Kidney (tissue), 14 donors: ENCODE measurements around the gene CENPX. TPM values are rescaled to one million over a fixed set of nuclear protein-coding genes. Genes with fewer than 3 reads are reported as not detected.

Experiments used
- DNase-seq, 5 donors: peaks; one replicate each; pipeline ENCODE4 v3.0.0-alpha.2; 2013 to 2020
- FAIRE-seq: peaks from 2 replicates; lab custom pipeline; 2012; peaks lifted over from hg19 to GRCh38; lab: Jason Lieb, UNC
- H3K27ac ChIP-seq, 2 donors: one replicate each; pipeline ENCODE4 v1.7.0; 2013; ENCODE audit warnings: low read depth in 2 of 2, low read length in 2 of 2, inconsistent platforms in 1 of 2
- H3K27me3 ChIP-seq: one replicate; pipeline ENCODE4 v1.7.1; 2013; ENCODE audit warnings: low read length, inconsistent platforms; ENCODE audit not compliant: control insufficient read depth, insufficient read depth
- H3K36me3 ChIP-seq, 3 donors: one replicate each; pipeline versions ENCODE4 v1.7.0 to v1.7.1; 2013; ENCODE audit warnings: low read length in 3 of 3, control low read depth in 1 of 3, inconsistent platforms in 1 of 3; ENCODE audit not compliant: insufficient read depth in 3 of 3, control insufficient read depth in 2 of 3
- H3K4me1 ChIP-seq, 3 donors: one replicate each; pipeline versions ENCODE4 v1.7.0 to v1.7.1; 2013; ENCODE audit warnings: low read length in 3 of 3, inconsistent platforms in 1 of 3, low read depth in 1 of 3; ENCODE audit not compliant: control insufficient read depth in 2 of 3, insufficient read depth in 2 of 3
- H3K4me3 ChIP-seq, 3 donors: one replicate each; pipeline versions ENCODE4 v1.7.0 to v1.8.1; 2013; ENCODE audit warnings: low read length in 3 of 3, control low read depth in 1 of 3, inconsistent platforms in 1 of 3
- H3K9ac ChIP-seq, 3 donors: one replicate each; pipeline versions ENCODE4 v1.7.0 to v1.7.1; 2013; ENCODE audit warnings: low read length in 3 of 3, control low read depth in 1 of 3, inconsistent platforms in 1 of 3
- H3K9me3 ChIP-seq, 3 donors: one replicate each; pipeline versions ENCODE4 v1.7.0 to v1.7.1; 2013; ENCODE audit warnings: low read length in 3 of 3, control low read depth in 1 of 3, inconsistent platforms in 1 of 3; ENCODE audit not compliant: control insufficient read depth in 2 of 3, insufficient read depth in 1 of 3
- intact Hi-C: fragments of 100-400 bp; cut with DNase I; formaldehyde crosslinking; loops from one replicate; pipeline ENCODE4 v1.11.1; 2022
- polyA plus RNA-seq: library from polyadenylated mRNA; stranded (reverse); fragments of 350-450 nt; fragmentation: Illumina TruSeq; extraction: RNeasy Lipid Tissue Mini Kit (QIAGEN cat#74804); gene quantifications from one replicate; pipeline ENCODE4 v1.2.3, GENCODE V29; 2014; ENCODE audit warnings: low read depth, low replicate concordance; ENCODE audit not compliant: insufficient read depth
- total RNA-seq: library from RNA; stranded (reverse); fragmentation: NEBNext Ultra II Directional; extraction: Animal tissue kit (Norgen Biotek cat#: 25700); gene quantifications from one replicate; pipeline ENCODE4 v1.2.1, GENCODE V29; 2021
- TF ChIP-seq, protein P1 (sequence below): IDR thresholded peaks from 3 replicates; pipeline ENCODE4 v1.5.1; 2012; ENCODE audit warnings: mild to moderate bottlenecking, moderate library complexity, borderline replicate concordance; ENCODE audit not compliant: insufficient read depth; ENCODE audit errors: extremely low read depth
- donor health status: control.
- donor health status: control.
- donor health status: control.
- donor health status: control.
- donor health status: control.
- donor health status: DM: yes; HTN: yes; CAD: no.
- donor health status: Normal renal cell carcinoma (clear cell type).

Gene CENPX
- total and polyA plus RNA-seq, 2 donors from 2014 or later = 36.9 to 93.2 TPM

DNA sequence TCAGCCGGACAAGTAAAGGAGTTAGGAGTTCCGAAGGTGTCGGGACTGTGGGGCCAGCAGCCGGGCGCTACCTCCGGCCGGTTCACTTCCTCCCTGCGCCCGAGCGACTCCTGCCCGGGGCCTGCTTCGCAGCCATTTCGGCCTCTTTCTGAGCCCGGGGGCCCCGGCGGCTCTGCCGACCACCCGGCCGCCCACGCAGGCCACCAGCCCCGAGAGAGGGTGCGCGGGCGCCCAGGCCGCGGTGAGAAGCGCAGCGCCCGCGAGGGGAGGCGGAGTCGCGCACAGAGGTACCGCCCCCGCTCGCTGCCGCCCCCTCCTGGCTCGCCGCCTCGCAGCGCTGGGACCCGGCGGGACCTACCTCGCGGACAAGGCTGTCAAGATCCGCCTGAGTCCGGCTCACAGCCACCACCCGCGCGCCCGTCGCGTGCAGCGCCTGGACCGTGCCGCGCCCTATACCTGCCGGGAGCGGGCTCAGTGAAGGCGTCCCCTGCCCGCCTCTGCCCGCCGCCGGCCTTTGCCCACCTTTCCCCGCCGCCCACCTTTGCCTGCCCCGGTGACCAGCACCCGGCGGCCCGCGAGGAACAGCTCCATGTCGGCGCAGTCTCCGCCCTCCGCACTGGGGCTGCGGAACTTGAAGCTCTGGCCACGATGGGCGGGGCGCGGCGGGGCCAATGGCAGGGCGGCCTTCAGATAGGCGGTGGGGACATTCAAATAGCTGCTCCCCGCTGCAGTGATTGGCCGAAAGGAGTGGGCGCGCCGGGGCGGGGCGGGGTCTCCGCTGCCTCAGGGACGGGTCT is 14.6 kb upstream of the CENPX start, which contains the start of gene DCXR:
Gene DCXR (minus strand): TSS at position 606 of the 797 bp plus-strand sequence. CDS start 15 bp downstream, at position 591.
- H3K9me3 ChIP-seq = no peaks in the 10 kb centered on the region
- H3K27me3 ChIP-seq = no peaks in the 10 kb centered on the region
- peak within 1 kb of the TSS in 2 of 3 donors; percentile 84 to 91 for H3K9ac ChIP-seq
- TF ChIP-seq, protein P1, sequence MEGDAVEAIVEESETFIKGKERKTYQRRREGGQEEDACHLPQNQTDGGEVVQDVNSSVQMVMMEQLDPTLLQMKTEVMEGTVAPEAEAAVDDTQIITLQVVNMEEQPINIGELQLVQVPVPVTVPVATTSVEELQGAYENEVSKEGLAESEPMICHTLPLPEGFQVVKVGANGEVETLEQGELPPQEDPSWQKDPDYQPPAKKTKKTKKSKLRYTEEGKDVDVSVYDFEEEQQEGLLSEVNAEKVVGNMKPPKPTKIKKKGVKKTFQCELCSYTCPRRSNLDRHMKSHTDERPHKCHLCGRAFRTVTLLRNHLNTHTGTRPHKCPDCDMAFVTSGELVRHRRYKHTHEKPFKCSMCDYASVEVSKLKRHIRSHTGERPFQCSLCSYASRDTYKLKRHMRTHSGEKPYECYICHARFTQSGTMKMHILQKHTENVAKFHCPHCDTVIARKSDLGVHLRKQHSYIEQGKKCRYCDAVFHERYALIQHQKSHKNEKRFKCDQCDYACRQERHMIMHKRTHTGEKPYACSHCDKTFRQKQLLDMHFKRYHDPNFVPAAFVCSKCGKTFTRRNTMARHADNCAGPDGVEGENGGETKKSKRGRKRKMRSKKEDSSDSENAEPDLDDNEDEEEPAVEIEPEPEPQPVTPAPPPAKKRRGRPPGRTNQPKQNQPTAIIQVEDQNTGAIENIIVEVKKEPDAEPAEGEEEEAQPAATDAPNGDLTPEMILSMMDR = peak; percentile 79
- intact Hi-C loops = loop anchor here (10.0 kb wide), 1 partner anchor 118 kb away; no protein-coding TSS in a partner anchor
- H3K4me3 ChIP-seq = peak within 1 kb of the TSS; percentile 50 to 84 (median 69)
- DNase-seq (peak; percentile 97 to 99 (median 98)), FAIRE-seq (peak; percentile 75)
- peaks cover 3 to 17% (median 5%) of the 10 kb centered on the region in 3 donors for H3K4me1 ChIP-seq
- H3K27ac ChIP-seq = peak within 1 kb of the TSS; percentile 96 to 99
- peaks cover 0 to 7% (median 0%) of the 10 kb centered on the region in 3 donors for H3K36me3 ChIP-seq

DNA sequence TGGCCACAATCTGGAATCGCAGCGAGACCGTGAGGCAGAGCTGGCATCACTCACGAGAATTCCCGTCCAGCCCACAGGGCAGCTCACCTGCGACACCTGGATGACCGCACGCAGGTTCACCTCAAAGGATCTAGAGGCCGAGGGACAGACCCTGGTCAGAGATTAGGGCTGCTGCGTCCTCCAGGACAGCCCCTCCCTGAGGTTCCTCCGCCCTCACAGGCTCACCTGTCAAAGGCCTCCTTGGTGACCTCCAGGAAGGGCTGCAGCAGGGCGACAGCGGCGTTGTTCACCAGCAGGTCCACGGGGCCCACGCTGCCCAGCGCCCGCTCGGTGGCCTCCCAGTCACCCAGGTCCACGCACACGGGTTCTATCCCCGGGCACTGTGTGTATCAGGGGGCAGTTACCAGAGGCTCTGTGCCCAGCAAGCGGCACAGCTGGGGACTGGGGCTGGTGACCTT is 14.0 kb upstream of the CENPX start:
- H3K27ac ChIP-seq = peak overlapping the region; percentile 96 to 99
- FAIRE-seq = no peak
- TF ChIP-seq, protein P1 = no peak
- H3K4me3 ChIP-seq = peak overlapping the region; percentile 41 to 84 (median 50)
- H3K4me1 ChIP-seq = peaks cover 3 to 19% (median 5%) of the 10 kb centered on the region in 3 donors
- no peaks in the 10 kb centered on the region for H3K9me3 ChIP-seq
- H3K27me3 ChIP-seq = no peaks in the 10 kb centered on the region
- H3K36me3 ChIP-seq = peaks cover 0 to 7% (median 0%) of the 10 kb centered on the region in 3 donors
- intact Hi-C loops = loop anchor here (10.0 kb wide), 1 partner anchor 118 kb away; no protein-coding TSS in a partner anchor
- no peak for DNase-seq
- H3K9ac ChIP-seq = peak overlapping the region in 2 of 3 donors; percentile 84 to 91

DNA sequence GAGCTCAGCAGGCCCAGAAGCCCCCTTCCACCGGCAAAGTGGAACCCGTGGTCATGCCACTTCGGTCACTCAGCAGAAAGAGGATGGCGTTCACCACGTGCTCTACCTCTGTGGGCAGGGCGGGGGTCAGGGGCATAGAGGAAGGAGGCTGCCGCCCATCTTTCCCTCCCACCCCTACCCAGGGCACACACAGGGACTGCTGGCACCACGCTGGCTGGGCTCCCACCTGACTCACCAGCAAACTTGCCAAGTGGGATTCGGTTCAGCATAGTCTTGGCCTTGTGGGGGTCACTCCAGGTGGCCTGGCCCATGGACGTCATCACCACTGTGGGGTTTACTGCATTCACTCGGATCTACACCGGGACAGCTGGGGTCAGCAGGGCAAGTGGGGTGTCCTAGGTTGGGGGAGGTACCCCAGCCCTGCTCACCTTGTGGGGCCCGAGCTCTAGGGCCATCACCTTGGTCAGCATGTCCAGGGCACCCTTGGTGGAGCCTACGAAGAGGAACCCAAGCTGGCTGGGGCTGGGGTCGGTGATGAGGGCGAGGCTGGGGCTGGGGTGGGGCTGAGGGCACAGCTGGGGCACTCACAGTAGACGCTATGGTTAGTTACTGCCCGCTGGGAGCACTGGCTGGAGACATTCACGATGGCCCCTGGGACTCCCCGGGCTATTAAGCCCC is 13.4 kb upstream of the CENPX start:
- peak overlapping the region in 1 of 2 donors; percentile 99 for H3K27ac ChIP-seq
- H3K9ac ChIP-seq = peak overlapping the region in 1 of 3 donors; percentile 91
- H3K36me3 ChIP-seq = peaks cover 0 to 7% (median 0%) of the 10 kb centered on the region in 3 donors
- FAIRE-seq = no peak
- no peak for DNase-seq
- peak overlapping the region in 2 of 3 donors; percentile 41 to 84 for H3K4me3 ChIP-seq
- H3K4me1 ChIP-seq = peaks cover 3 to 19% (median 5%) of the 10 kb centered on the region in 3 donors
- no peaks in the 10 kb centered on the region for H3K9me3 ChIP-seq
- H3K27me3 ChIP-seq = no peaks in the 10 kb centered on the region
- TF ChIP-seq, protein P1 = no peak
- intact Hi-C loops = loop anchor here (10.0 kb wide), 1 partner anchor 119 kb away; no protein-coding TSS in a partner anchor
